Sigmoid colon (tissue), 4 donors: ENCODE results near the gene ALPK3.

Experiments
- CTCF ChIP-seq, 4 experiments: fragments of 450-650 bp in 3 of 4; fragments of 200-600 bp in 1 of 4; IDR thresholded peaks; one replicate each; pipeline ENCODE4 v1.5.1; 2016 to 2019; ENCODE audit warnings: antibody characterized with exemption in 4 of 4, mild to moderate bottlenecking in 3 of 4, moderate library complexity in 2 of 4
- POLR2AphosphoS5 ChIP-seq, 4 donors: sonication (generic); formaldehyde crosslinking; IDR thresholded peaks; one replicate each; pipeline ENCODE4 v1.6.1; 2017; ENCODE audit warnings: antibody characterized with exemption in 4 of 4

GRCh38 chr15:84795186-84795585, 22.0 kb upstream of the ALPK3 start:
- TF ChIP-seq CTCF (IDR thresholded peaks at IDR 0.05) (no peak), POLR2AphosphoS5 (IDR thresholded peaks at IDR 0.05) (no peak)
